ENCODE measurements around the gene CMTR1. TPM values are rescaled to one million over a fixed set of nuclear protein-coding genes. Genes with fewer than 3 reads are reported as not detected.

Gene CMTR1
- total and polyA plus RNA-seq, 10 of the 15 experiments (the other 5 are each of a cell fraction or from before 2014, with no cell fraction given), result 2.7 to 67.0 (median 46.2) TPM

DNA sequence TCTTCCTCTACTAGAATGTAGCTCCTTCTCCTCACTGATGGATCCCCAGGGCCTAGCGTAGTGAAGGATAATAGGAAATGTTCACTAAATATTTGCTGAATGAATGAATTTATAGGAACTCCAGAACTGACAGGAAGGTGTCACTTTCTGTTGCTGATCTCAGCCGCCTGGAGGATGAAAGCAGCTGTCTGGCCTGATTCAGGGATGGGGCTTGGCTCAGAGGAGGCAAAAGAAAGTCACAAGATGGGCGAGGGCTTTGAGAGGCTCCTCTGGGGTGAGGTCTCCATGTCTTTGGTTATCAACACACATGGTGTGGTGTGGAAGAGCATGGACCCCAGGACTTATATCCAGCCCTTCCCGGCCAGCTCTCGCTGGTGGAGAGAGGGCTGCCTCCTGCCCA is 78.2 kb downstream of the CMTR1 start (continued):
- TF ChIP-seq, protein P1, sequence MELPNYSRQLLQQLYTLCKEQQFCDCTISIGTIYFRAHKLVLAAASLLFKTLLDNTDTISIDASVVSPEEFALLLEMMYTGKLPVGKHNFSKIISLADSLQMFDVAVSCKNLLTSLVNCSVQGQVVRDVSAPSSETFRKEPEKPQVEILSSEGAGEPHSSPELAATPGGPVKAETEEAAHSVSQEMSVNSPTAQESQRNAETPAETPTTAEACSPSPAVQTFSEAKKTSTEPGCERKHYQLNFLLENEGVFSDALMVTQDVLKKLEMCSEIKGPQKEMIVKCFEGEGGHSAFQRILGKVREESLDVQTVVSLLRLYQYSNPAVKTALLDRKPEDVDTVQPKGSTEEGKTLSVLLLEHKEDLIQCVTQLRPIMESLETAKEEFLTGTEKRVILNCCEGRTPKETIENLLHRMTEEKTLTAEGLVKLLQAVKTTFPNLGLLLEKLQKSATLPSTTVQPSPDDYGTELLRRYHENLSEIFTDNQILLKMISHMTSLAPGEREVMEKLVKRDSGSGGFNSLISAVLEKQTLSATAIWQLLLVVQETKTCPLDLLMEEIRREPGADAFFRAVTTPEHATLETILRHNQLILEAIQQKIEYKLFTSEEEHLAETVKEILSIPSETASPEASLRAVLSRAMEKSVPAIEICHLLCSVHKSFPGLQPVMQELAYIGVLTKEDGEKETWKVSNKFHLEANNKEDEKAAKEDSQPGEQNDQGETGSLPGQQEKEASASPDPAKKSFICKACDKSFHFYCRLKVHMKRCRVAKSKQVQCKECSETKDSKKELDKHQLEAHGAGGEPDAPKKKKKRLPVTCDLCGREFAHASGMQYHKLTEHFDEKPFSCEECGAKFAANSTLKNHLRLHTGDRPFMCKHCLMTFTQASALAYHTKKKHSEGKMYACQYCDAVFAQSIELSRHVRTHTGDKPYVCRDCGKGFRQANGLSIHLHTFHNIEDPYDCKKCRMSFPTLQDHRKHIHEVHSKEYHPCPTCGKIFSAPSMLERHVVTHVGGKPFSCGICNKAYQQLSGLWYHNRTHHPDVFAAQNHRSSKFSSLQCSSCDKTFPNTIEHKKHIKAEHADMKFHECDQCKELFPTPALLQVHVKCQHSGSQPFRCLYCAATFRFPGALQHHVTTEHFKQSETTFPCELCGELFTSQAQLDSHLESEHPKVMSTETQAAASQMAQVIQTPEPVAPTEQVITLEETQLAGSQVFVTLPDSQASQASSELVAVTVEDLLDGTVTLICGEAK (IDR thresholded peaks at IDR 0.05; ENCODE audit: borderline replicate concordance), result no peak
- TF ChIP-seq, protein P2, sequence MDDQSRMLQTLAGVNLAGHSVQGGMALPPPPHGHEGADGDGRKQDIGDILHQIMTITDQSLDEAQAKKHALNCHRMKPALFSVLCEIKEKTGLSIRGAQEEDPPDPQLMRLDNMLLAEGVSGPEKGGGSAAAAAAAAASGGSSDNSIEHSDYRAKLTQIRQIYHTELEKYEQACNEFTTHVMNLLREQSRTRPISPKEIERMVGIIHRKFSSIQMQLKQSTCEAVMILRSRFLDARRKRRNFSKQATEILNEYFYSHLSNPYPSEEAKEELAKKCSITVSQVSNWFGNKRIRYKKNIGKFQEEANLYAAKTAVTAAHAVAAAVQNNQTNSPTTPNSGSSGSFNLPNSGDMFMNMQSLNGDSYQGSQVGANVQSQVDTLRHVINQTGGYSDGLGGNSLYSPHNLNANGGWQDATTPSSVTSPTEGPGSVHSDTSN (IDR thresholded peaks at IDR 0.05; ENCODE audit: insufficient replicate concordance, low read depth, low read length), result no peak
- TF ChIP-seq CHD2 (IDR thresholded peaks at IDR 0.05; ENCODE audit: borderline replicate concordance, low read depth, low read length), result no peak
- TF ChIP-seq FOS (IDR thresholded peaks at IDR 0.05; ENCODE audit: borderline replicate concordance, extremely low read depth, insufficient read length), result no peak
- no peak for TF ChIP-seq CREB1 (IDR thresholded peaks at IDR 0.05; ENCODE audit: low read depth)
- no peak for TF ChIP-seq YBX1 (IDR thresholded peaks at IDR 0.05)

DNA sequence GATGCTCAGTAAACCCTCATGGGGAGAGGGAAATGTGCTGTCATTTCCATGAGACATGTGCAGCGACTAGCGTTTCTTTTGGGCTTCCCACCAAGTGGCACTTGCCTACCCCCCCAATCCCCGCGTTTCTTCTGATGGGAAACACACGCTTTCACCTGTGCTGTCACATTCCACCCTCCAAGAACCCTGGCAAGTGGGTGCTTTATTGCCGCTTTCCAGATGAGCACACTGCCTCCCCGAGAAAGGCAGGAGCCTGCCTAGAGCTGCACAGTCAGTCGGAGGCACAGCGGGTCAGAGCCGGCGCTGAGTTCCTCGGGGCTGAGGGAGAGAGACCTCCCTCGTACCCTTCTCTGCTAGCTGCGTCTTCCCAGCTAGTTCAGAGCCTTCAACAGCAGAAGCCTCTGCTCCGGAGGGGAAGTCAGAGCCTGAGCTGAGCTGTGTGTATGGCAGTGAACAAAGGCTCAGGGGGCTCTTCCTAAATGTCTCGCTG is 78.9 kb downstream of the CMTR1 start:
- H3K4me3 ChIP-seq, result no peak overlapping the region
- H4K20me1 ChIP-seq (ENCODE audit: control insufficient read depth, insufficient read depth), result no peaks in the 10 kb centered on the region
- FAIRE-seq, result no peak
- POLR2A ChIA-PET, result no interaction called here
- in situ Hi-C loops (cut with MboI), result no loop called here
- H3K9ac ChIP-seq (ENCODE audit: control insufficient read depth, insufficient read depth, low read length), result no peak overlapping the region
- SMC1A ChIA-PET (ENCODE audit: uncharacterized antibody, unreplicated experiment), result interaction anchor here (1.0 to 3.1 kb wide), 5 partner anchors 9 to 25 kb away, joined by 3 to 8 read pairs (median 4); partner anchors contain the start of gene CCDC167
- no peak for DNase-seq (ENCODE audit: low read depth, low spot score)
- no peak for ATAC-seq
- CTCF ChIA-PET, result interaction anchor here (0.9 to 1.3 kb wide), 2 partner anchors 9 to 17 kb away, joined by 4 read pairs; no protein-coding TSS in a partner anchor
- H3K4me1 ChIP-seq (ENCODE audit: control insufficient read depth, insufficient read depth, low read length), result peaks cover 24% of the 10 kb centered on the region
- no peak overlapping the region for H2AFZ ChIP-seq (ENCODE audit: control insufficient read depth, low read depth, low read length)
- intact Hi-C loops (cut with micrococcal nuclease; ENCODE audit: unreplicated experiment), result no loop called here
- RAD21 ChIA-PET (ENCODE audit: unreplicated experiment), result interaction anchor here (1.1 to 1.6 kb wide), 2 partner anchors 24 to 44 kb away, joined by 3 to 5 read pairs; no protein-coding TSS in a partner anchor
- no peaks in the 10 kb centered on the region for H3K36me3 ChIP-seq (ENCODE audit: control insufficient read depth in 2 of 2, insufficient read depth in 2 of 2, low read length in 1 of 2)
- TF ChIP-seq ZNF24 (IDR thresholded peaks at IDR 0.05) (no peak), RBBP5 (conservative IDR thresholded peaks at IDR 0.05) (no peak), POU2F2 (IDR thresholded peaks at IDR 0.05; ENCODE audit: borderline replicate concordance, low read depth, low read length) (no peak), NFXL1 (IDR thresholded peaks at IDR 0.05; ENCODE audit: borderline replicate concordance) (no peak), NFIC (IDR thresholded peaks at IDR 0.05; ENCODE audit: low read depth, low read length) (no peak), JUND (IDR thresholded peaks at IDR 0.05; ENCODE audit: low read depth, low read length) (no peak), FOXK2 (IDR thresholded peaks at IDR 0.05) (no peak), FOS (IDR thresholded peaks at IDR 0.05; ENCODE audit: borderline replicate concordance, extremely low read depth, insufficient read length) (no peak)
- no peaks in the 10 kb centered on the region for H3K9me3 ChIP-seq (replicated peaks; ENCODE audit: control insufficient read depth, insufficient read depth, low read length)
- no peaks in the 10 kb centered on the region for H3K79me2 ChIP-seq (ENCODE audit: control insufficient read depth, insufficient read depth, low read length)
- H3K27ac ChIP-seq (ENCODE audit: control insufficient read depth, insufficient read depth), result no peak overlapping the region
- no peaks in the 10 kb centered on the region for H3K27me3 ChIP-seq (replicated peaks in 1 of 2; ENCODE audit: control insufficient read depth in 2 of 2, insufficient read depth in 2 of 2, low read length in 1 of 2)
- BruUV-seq (replicated peaks), result no TSS peak
- 83% methylated on average over 16 of the region's 16 CpGs for WGBS (ENCODE audit: insufficient coverage, insufficient replicate concordance, low lambda C conversion rate, missing lambda C conversion rate)
- no peak overlapping the region for H3K4me2 ChIP-seq (ENCODE audit: control insufficient read depth, insufficient read depth)

Data from GM12878 (cell line).